Glomerular visceral epithelial cell (primary cell): ENCODE measurements around the gene MACROD2.

Source experiments
- DNase-seq: peaks from one replicate; pipeline ENCODE4 v3.0.0-alpha.2; 2016; ENCODE audit errors: extremely low spot score

MACROD2 gene

GRCh38 chr20:14759979-14760378 lies 764.7 kb downstream of the MACROD2 start:
- no peak for DNase-seq

- DNase-seq, result no peak
These were observed 766.6 kb downstream of the MACROD2 start for GRCh38 chr20:14761903-14762302.

- no peak for DNase-seq
These were observed 769.4 kb downstream of the MACROD2 start for GRCh38 chr20:14764511-14765369.

- no peak for DNase-seq
These were observed 770.0 kb downstream of the MACROD2 start for GRCh38 chr20:14765370-14765701.

- DNase-seq, result no peak
These were observed 778.2 kb downstream of the MACROD2 start for GRCh38 chr20:14773486-14773885.

GRCh38 chr20:14775778-14776177 lies 780.5 kb downstream of the MACROD2 start:
- DNase-seq, result no peak

GRCh38 chr20:14777591-14777990 lies 782.3 kb downstream of the MACROD2 start:
- no peak for DNase-seq

GRCh38 chr20:14778096-14778495 lies 782.8 kb downstream of the MACROD2 start:
- DNase-seq, result no peak

- no peak for DNase-seq
These were observed 783.6 kb downstream of the MACROD2 start for GRCh38 chr20:14778875-14779274.

- DNase-seq, result no peak
These were observed 785.2 kb downstream of the MACROD2 start for GRCh38 chr20:14780508-14780907.

GRCh38 chr20:14782731-14783130 lies 787.4 kb downstream of the MACROD2 start:
- no peak for DNase-seq

- DNase-seq, result no peak
These were observed 788.5 kb downstream of the MACROD2 start for GRCh38 chr20:14783766-14784165.

- no peak for DNase-seq
These were observed 789.9 kb downstream of the MACROD2 start for GRCh38 chr20:14785065-14785743.

GRCh38 chr20:14790190-14790589 lies 794.9 kb downstream of the MACROD2 start:
- DNase-seq, result no peak

- no peak for DNase-seq
These were observed 795.7 kb downstream of the MACROD2 start for GRCh38 chr20:14790771-14791620.

GRCh38 chr20:14792915-14793314 lies 797.6 kb downstream of the MACROD2 start:
- DNase-seq, result no peak

GRCh38 chr20:14799545-14800216 lies 804.4 kb downstream of the MACROD2 start:
- DNase-seq, result no peak

GRCh38 chr20:14800707-14801425 lies 805.5 kb downstream of the MACROD2 start:
- DNase-seq, result no peak

GRCh38 chr20:14801591-14802325 lies 806.4 kb downstream of the MACROD2 start:
- DNase-seq, result no peak

GRCh38 chr20:14807224-14807623 lies 811.9 kb downstream of the MACROD2 start:
- no peak for DNase-seq
